Muscle of back (tissue), 11 donors: ENCODE measurements around the gene NBAS. TPM values are rescaled to one million over a fixed set of nuclear protein-coding genes. Genes with fewer than 3 reads are reported as not detected.

Experiments
- DNase-seq, 3 donors: peaks; one replicate each; pipeline versions ENCODE4 v3.0.0 to v3.0.0-alpha.2; 2013
- polyA plus RNA-seq, 10 donors: library from polyadenylated mRNA; unstranded; fragments of 120-200 nt; gene quantifications; one replicate each; pipeline ENCODE4 v1.2.1, GENCODE V29; 2013; ENCODE audit not compliant: insufficient read length in 10 of 10

NBAS gene
- polyA plus RNA-seq, 10 donors = 31.0 to 38.6 (median 36.8) TPM

- DNase-seq = no peak
Observed at GRCh38 chr2:15136639-15137038, 424.5 kb downstream of the NBAS start.

- DNase-seq = no peak
Observed at GRCh38 chr2:15134957-15135356, 426.2 kb downstream of the NBAS start.

- DNase-seq = no peak
Observed at GRCh38 chr2:15133461-15133860, 427.7 kb downstream of the NBAS start.

GRCh38 chr2:15128846-15129245, 432.3 kb downstream of the NBAS start:
- DNase-seq = no peak

GRCh38 chr2:15127876-15128275, 433.3 kb downstream of the NBAS start:
- no peak for DNase-seq

- DNase-seq = no peak
Observed at GRCh38 chr2:15127301-15127700, 433.8 kb downstream of the NBAS start.

- no peak for DNase-seq
Observed at GRCh38 chr2:15126373-15126772, 434.8 kb downstream of the NBAS start.

GRCh38 chr2:15122915-15123314, 438.2 kb downstream of the NBAS start:
- no peak for DNase-seq

GRCh38 chr2:15120631-15121030, 440.5 kb downstream of the NBAS start:
- no peak for DNase-seq

- no peak for DNase-seq
Observed at GRCh38 chr2:15119722-15120175, 441.4 kb downstream of the NBAS start.

- no peak for DNase-seq
Observed at GRCh38 chr2:15117409-15118050, 443.6 kb downstream of the NBAS start.

Other genes with a start within 250 kb of the NBAS start
- gene DDX1, start 30.5 kb upstream of the NBAS start, polyA plus RNA-seq = 100 to 1,000 TPM in 8 of 10 donors, 10 to 100 TPM in 2; 88.0 to 123 (median 105) TPM